ENCODE measurements around the gene PDCD11.

Gene PDCD11

DNA sequence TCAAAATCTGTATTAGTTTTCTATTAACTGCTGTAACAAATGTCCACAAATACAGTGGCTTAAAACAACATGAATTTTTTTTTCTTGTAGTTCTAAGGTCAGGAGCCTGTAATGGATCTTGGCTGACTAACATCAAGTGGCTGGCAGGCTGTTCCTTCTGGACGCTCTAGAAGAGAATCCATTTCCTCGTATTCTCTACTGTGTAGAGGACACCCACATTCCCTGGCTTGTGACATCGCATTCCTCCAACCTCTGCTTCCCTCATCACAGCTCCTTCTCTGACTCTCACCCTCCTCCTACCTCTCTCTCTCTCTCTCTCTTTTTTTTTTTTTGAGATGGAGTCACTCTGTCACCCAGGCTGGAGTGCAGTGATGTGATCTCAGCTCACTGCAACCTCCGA is 67.1 kb downstream of the PDCD11 start:
- Histone ChIP-seq H3K4me1 (ENCODE audit: control insufficient read depth, insufficient read depth, low read length) (no peaks in the 10 kb centered on the region), H3K27ac (ENCODE audit: low read depth, low read length) (no peak overlapping the region), H3K36me3 (ENCODE audit: control insufficient read depth, insufficient read depth, low read length) (no peaks in the 10 kb centered on the region)

DNA sequence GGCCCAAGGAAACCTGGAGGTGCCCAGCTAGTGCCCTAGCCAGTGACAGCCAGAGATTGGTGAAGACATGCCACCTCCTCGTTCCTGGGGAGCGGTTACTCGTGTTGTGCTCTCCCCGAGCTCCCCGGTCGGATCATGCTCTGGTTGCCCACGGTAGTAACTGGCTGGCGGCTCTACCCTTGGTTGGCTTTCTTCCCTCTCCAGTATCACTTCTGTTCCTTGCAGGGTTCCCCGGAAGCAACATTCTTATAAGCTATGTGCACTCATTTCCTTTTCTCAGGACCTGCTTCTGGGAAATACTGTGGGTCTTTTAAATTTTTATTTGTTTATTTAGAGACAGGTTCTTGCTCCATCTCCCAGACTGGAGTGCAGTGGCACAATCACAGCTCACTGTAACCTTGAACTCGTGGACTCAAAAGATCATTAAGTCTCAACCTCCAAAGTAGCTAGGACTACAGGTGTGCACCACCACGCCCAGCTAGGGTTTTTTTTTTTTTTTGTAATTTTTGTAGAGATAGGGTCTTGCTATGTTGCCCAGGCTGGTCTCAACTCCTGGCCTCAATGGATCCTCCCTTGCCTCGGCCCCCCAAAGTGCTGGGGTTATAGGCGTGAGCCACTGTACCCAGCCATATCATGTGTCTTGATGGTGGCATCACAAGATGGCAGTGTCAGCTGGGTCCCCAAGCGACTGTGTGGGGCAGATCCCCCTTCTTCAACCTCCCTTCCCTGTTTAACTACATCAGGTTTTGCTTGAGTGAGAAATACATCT is 69.2 kb downstream of the PDCD11 start:
- H3K36me3 ChIP-seq (ENCODE audit: control insufficient read depth, insufficient read depth, low read length) = no peaks in the 10 kb centered on the region
- no peak overlapping the region for H3K4me3 ChIP-seq (ENCODE audit: low read depth, low read length)
- no peaks in the 10 kb centered on the region for H3K9me3 ChIP-seq (ENCODE audit: control insufficient read depth, insufficient read depth, low read length)
- H3K9ac ChIP-seq (ENCODE audit: low read depth, low read length) = no peak overlapping the region
- H3K27ac ChIP-seq (ENCODE audit: low read depth, low read length) = no peak overlapping the region
- H3K27me3 ChIP-seq (ENCODE audit: control insufficient read depth, insufficient read depth, low read length) = no peaks in the 10 kb centered on the region
- H3K4me1 ChIP-seq (ENCODE audit: control insufficient read depth, insufficient read depth, low read length) = no peaks in the 10 kb centered on the region

More for the DNA sequence above, 67.1 kb downstream of the PDCD11 start:
- no peaks in the 10 kb centered on the region for H3K27me3 ChIP-seq (ENCODE audit: control insufficient read depth, insufficient read depth, low read length)
- no peak overlapping the region for H3K9ac ChIP-seq (ENCODE audit: low read depth, low read length)
- H3K9me3 ChIP-seq (ENCODE audit: control insufficient read depth, insufficient read depth, low read length) = no peaks in the 10 kb centered on the region
- no peak overlapping the region for H3K4me3 ChIP-seq (ENCODE audit: low read depth, low read length)

DNA sequence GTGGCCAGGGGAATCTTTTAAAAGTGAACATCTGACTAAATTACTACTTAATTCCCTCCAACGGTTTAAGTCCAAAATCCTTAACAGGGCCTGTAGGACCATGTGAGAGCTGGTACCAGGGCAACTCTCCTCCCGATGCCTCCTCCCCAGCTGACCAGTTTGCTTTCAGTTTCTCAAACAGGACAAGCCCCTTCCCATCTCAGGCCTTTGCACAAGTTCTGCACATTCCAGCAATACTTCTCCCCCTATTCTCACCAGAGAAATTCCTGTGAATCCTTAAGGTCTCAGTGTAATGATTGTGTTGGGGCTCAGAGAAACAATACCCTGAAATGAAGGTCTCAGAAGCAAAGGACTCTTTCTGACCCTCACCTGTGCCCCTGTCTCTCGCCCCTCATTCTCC is 70.3 kb downstream of the PDCD11 start:
- H3K4me1 ChIP-seq (ENCODE audit: control insufficient read depth, insufficient read depth, low read length) = peaks cover 9% of the 10 kb centered on the region; the same call in 1 of the 2 replicates
- no peak overlapping the region for H3K27ac ChIP-seq (ENCODE audit: low read depth, low read length)
- no peaks in the 10 kb centered on the region for H3K36me3 ChIP-seq (ENCODE audit: control insufficient read depth, insufficient read depth, low read length)
- H3K27me3 ChIP-seq (ENCODE audit: control insufficient read depth, insufficient read depth, low read length) = no peaks in the 10 kb centered on the region
- H3K4me3 ChIP-seq (ENCODE audit: low read depth, low read length) = no peak overlapping the region
- no peak overlapping the region for H3K9ac ChIP-seq (ENCODE audit: low read depth, low read length)
- H3K9me3 ChIP-seq (ENCODE audit: control insufficient read depth, insufficient read depth, low read length) = no peaks in the 10 kb centered on the region

DNA sequence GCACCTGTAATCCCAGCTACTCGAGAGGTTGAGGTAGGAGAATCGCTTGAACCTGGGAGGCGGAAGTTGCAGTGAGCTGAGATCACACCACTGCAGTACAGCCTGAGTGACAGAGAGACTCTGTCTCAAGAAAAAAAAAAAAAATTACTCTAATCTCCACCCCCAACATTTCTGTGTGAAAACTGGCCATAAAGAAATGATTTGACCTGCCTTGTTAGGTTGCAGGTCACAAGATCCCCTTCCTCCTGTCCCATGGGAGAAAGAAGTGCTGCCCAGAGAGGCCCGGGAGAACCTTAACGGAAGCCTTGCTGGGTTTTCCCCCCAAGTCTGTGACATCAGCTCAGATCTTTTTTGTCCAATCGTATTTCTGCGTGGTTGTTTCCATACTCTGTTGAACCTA is 71.0 kb downstream of the PDCD11 start:
- no peak overlapping the region for H3K4me3 ChIP-seq (ENCODE audit: low read depth, low read length)
- H3K36me3 ChIP-seq (ENCODE audit: control insufficient read depth, insufficient read depth, low read length) = no peaks in the 10 kb centered on the region
- H3K9me3 ChIP-seq (ENCODE audit: control insufficient read depth, insufficient read depth, low read length) = no peaks in the 10 kb centered on the region
- no peak overlapping the region for H3K9ac ChIP-seq (ENCODE audit: low read depth, low read length)
- H3K4me1 ChIP-seq (ENCODE audit: control insufficient read depth, insufficient read depth, low read length) = peaks cover 13% of the 10 kb centered on the region
- no peaks in the 10 kb centered on the region for H3K27me3 ChIP-seq (ENCODE audit: control insufficient read depth, insufficient read depth, low read length)
- no peak overlapping the region for H3K27ac ChIP-seq (ENCODE audit: low read depth, low read length)

DNA sequence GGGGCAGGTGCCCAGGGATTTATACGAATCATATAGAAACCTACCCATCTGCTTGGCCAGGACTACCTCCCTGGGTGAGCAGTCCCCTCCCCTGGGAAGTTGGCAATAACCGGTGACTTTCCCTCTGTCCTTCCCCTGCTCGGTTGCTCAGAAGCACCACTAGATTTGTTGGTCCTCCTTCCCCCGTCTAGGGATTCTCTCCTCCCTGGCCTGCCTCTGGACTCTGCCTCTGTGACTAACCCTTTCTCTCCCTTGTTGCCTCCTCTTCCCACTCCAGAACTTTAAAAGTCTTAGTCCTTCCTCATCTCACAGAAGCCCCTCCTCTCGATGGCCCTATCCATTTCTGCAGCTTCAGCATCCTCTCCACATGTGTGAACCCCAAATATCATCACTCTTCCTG is 72.8 kb downstream of the PDCD11 start:
- Histone ChIP-seq H3K36me3 (ENCODE audit: control insufficient read depth, insufficient read depth, low read length) (no peaks in the 10 kb centered on the region), H3K4me3 (ENCODE audit: low read depth, low read length) (no peak overlapping the region), H3K9ac (ENCODE audit: low read depth, low read length) (no peak overlapping the region), H3K27me3 (ENCODE audit: control insufficient read depth, insufficient read depth, low read length) (no peaks in the 10 kb centered on the region), H3K27ac (ENCODE audit: low read depth, low read length) (no peak overlapping the region), H3K9me3 (ENCODE audit: control insufficient read depth, insufficient read depth, low read length) (no peaks in the 10 kb centered on the region), H3K4me1 (ENCODE audit: control insufficient read depth, insufficient read depth, low read length) (peaks cover 13% of the 10 kb centered on the region)

DNA sequence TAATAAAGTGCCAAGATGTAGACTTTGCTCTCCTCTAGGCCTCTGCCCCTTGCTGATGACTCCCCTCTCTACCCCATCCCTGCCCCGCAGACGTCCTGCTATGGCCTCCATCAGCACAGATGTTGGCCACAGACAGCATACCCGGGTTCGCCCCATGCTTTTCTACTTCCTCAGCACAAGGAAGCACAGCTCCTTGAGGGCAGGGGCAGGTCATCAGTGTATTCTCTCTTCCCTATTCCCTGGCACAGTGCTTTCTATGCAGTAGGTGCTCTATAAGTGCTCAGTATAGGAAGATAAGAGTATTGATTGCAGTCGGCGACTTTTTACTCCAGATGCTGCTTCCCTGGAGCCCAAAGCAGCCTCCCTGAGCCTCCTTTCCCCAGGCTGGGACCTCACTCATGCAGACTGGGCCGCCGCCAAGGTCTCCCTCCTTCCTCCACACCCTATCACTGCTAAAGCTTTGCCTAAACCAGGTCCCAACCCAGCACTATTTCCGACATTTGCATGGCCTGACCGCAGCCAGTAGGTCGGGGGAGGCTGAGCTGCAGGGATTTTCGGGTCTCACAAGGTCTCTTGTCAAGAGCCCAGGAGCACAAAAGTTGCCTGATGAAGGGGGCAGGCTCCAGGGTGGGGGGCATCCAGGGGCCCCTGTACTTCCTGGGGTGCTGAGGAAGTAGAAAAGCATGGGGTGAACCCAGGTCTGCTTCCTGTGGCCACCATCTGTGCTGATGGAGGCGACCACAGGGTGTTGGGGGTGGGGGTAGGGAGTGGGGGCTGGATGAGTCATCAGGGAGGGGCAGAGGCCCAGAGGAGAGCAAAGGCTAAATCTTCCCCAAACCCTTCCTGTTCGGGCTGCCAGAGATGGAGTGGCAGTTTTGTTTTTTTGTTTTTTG is 74.6 kb downstream of the PDCD11 start:
- no peak overlapping the region for H3K9ac ChIP-seq (ENCODE audit: low read depth, low read length)

DNA sequence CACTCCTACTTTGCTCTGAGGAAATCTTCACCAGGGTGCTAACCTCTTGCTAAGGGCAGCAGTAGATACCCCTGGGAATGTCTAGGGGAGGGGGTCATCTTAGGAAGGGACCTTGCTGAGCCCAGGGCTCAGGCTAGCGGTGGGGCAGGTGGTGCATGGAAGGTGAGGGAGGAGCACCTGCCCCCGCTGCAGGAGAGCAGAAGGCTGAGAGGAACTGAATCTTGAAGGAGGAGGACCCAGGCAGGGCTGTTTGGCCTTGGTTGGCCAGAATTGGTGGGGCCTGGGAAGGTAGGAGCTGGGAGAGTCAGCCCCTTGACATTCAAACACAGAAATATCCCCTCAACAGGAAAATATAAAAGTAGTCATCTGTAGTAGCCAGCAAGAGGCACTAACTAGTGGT is 75.6 kb downstream of the PDCD11 start:
- no peak overlapping the region for H3K4me3 ChIP-seq (ENCODE audit: low read depth, low read length)
- H3K27ac ChIP-seq (ENCODE audit: low read depth, low read length) = no peak overlapping the region
- H3K9ac ChIP-seq (ENCODE audit: low read depth, low read length) = no peak overlapping the region

More for the DNA sequence above, 74.6 kb downstream of the PDCD11 start:
- no peak overlapping the region for H3K4me3 ChIP-seq (ENCODE audit: low read depth, low read length)
- no peaks in the 10 kb centered on the region for H3K9me3 ChIP-seq (ENCODE audit: control insufficient read depth, insufficient read depth, low read length)
- H3K27me3 ChIP-seq (ENCODE audit: control insufficient read depth, insufficient read depth, low read length) = no peaks in the 10 kb centered on the region
- H3K27ac ChIP-seq (ENCODE audit: low read depth, low read length) = peak overlapping the region; percentile 54
- peaks cover 14% of the 10 kb centered on the region for H3K4me1 ChIP-seq (ENCODE audit: control insufficient read depth, insufficient read depth, low read length)
- H3K36me3 ChIP-seq (ENCODE audit: control insufficient read depth, insufficient read depth, low read length) = no peaks in the 10 kb centered on the region

DNA sequence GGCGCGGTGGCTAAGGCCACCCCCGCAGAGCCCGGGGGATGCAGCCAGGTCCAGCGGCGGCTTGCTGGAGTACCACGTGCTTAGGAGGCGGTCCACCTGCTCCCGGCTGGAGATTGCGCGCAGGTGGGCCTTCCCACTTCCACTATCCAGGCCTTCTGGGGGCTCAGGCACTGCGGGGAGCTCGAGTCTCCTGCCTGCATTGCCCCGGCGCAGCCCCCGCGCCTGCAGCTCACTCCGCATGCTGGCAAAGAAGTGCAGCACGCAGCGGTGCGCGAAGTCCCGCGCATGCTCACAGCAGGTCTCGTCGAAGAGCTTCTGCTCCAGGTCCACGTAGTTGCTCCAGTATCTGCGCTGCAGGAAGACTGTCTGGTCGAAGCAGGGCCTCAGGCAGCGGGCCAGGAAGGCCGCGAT is 76.8 kb downstream of the PDCD11 start:
- Histone ChIP-seq H3K4me3 (ENCODE audit: low read depth, low read length) (no peak overlapping the region), H3K27ac (ENCODE audit: low read depth, low read length) (no peak overlapping the region), H3K4me1 (ENCODE audit: control insufficient read depth, insufficient read depth, low read length) (peaks cover 23% of the 10 kb centered on the region), H3K36me3 (ENCODE audit: control insufficient read depth, insufficient read depth, low read length) (no peaks in the 10 kb centered on the region), H3K27me3 (ENCODE audit: control insufficient read depth, insufficient read depth, low read length) (no peaks in the 10 kb centered on the region), H3K9ac (ENCODE audit: low read depth, low read length) (no peak overlapping the region), H3K9me3 (ENCODE audit: control insufficient read depth, insufficient read depth, low read length) (no peaks in the 10 kb centered on the region)

More for the DNA sequence above, 75.6 kb downstream of the PDCD11 start:
- H3K9me3 ChIP-seq (ENCODE audit: control insufficient read depth, insufficient read depth, low read length) = no peaks in the 10 kb centered on the region
- H3K36me3 ChIP-seq (ENCODE audit: control insufficient read depth, insufficient read depth, low read length) = no peaks in the 10 kb centered on the region
- H3K4me1 ChIP-seq (ENCODE audit: control insufficient read depth, insufficient read depth, low read length) = peaks cover 22% of the 10 kb centered on the region
- no peaks in the 10 kb centered on the region for H3K27me3 ChIP-seq (ENCODE audit: control insufficient read depth, insufficient read depth, low read length)

DNA sequence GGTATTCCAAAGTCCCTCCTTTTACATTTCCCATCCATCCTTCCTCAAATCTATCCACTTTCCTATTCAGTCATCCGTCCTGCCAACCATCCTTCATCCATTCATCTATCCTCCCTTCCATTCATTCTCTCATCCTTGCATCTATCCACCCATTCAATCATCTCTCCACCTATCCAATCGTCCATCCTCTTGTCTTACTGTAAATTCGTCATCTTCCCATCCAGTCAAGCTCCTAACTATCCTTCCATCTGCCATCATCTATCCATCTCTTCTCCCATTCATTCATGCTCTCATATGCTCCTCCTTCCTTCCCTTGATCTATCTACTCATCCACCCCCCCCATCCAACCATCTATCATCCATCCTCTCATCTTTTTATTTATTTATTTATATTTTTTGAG is 77.7 kb downstream of the PDCD11 start:
- Histone ChIP-seq H3K9ac (ENCODE audit: low read depth, low read length) (no peak overlapping the region), H3K36me3 (ENCODE audit: control insufficient read depth, insufficient read depth, low read length) (no peaks in the 10 kb centered on the region), H3K27ac (ENCODE audit: low read depth, low read length) (no peak overlapping the region), H3K27me3 (ENCODE audit: control insufficient read depth, insufficient read depth, low read length) (no peaks in the 10 kb centered on the region), H3K4me1 (ENCODE audit: control insufficient read depth, insufficient read depth, low read length) (peaks cover 23% of the 10 kb centered on the region), H3K4me3 (ENCODE audit: low read depth, low read length) (no peak overlapping the region), H3K9me3 (ENCODE audit: control insufficient read depth, insufficient read depth, low read length) (no peaks in the 10 kb centered on the region)

DNA sequence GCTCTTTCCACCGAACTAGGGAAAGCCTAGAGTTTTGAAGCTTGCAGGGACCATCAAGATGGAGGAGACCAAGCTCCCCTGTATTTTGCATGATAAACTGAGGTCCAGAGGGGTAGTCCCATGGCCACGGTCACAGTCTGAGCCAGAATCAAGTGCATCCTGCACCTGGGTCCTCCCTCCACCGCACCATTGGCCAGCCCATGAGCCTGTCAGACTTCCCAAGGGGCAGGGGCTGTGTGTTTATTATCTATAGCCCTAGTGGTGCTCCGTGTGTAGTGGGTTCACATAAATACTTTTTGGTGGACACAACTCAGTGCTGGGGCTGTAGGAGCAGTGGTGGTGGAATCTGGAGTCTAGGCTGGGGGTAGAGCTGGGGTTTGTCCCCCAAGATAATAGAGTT is 79.0 kb downstream of the PDCD11 start:
- H3K27ac ChIP-seq (ENCODE audit: low read depth, low read length) = no peak overlapping the region
- H3K36me3 ChIP-seq (ENCODE audit: control insufficient read depth, insufficient read depth, low read length) = no peaks in the 10 kb centered on the region
- H3K4me3 ChIP-seq (ENCODE audit: low read depth, low read length) = no peak overlapping the region
- H3K9ac ChIP-seq (ENCODE audit: low read depth, low read length) = no peak overlapping the region
- no peaks in the 10 kb centered on the region for H3K9me3 ChIP-seq (ENCODE audit: control insufficient read depth, insufficient read depth, low read length)
- H3K4me1 ChIP-seq (ENCODE audit: control insufficient read depth, insufficient read depth, low read length) = peaks cover 23% of the 10 kb centered on the region
- no peaks in the 10 kb centered on the region for H3K27me3 ChIP-seq (ENCODE audit: control insufficient read depth, insufficient read depth, low read length)
